Measurements from ENCODE around the gene MAML2.

- TF ChIP-seq EZH2 (optimal IDR thresholded peaks at IDR 0.05; ENCODE audit: low read depth, low read length) = no peak
- TF ChIP-seq, protein P1, sequence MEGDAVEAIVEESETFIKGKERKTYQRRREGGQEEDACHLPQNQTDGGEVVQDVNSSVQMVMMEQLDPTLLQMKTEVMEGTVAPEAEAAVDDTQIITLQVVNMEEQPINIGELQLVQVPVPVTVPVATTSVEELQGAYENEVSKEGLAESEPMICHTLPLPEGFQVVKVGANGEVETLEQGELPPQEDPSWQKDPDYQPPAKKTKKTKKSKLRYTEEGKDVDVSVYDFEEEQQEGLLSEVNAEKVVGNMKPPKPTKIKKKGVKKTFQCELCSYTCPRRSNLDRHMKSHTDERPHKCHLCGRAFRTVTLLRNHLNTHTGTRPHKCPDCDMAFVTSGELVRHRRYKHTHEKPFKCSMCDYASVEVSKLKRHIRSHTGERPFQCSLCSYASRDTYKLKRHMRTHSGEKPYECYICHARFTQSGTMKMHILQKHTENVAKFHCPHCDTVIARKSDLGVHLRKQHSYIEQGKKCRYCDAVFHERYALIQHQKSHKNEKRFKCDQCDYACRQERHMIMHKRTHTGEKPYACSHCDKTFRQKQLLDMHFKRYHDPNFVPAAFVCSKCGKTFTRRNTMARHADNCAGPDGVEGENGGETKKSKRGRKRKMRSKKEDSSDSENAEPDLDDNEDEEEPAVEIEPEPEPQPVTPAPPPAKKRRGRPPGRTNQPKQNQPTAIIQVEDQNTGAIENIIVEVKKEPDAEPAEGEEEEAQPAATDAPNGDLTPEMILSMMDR (IDR thresholded peaks at IDR 0.05; ENCODE audit: low read length) = no peak
Measured at GRCh38 chr11:96275801-96276594, 67.0 kb downstream of the MAML2 start.

Data from MM.1S (cell line).